Endothelial cell of umbilical vein (primary cell): ENCODE measurements around the gene TRNT1. TPM values are rescaled to one million over a fixed set of nuclear protein-coding genes. Genes with fewer than 3 reads are reported as not detected.

Experiments used
- BruUV-seq: library from RNA; stranded (reverse); fragments of 400-500 nt; replicated peaks from 2 replicates; lab custom pipeline; 2021; lab: Mats Ljungman, UMichigan
- CTCF ChIA-PET: fragments of 300-600, 350-600 bp; sonication (Branson Sonifier 250); formaldehyde crosslinking; loops from one replicate; lab custom pipeline; 2021; ENCODE audit warnings: antibody characterized with exemption, inconsistent platforms; lab: Charles Lee
- POLR2A ChIA-PET: fragments of 300-600, 350-600 bp; sonication (Branson Sonifier 250); formaldehyde crosslinking; loops from one replicate; lab custom pipeline; 2021; ENCODE audit warnings: antibody characterized with exemption, inconsistent platforms; lab: Charles Lee
- DNase-seq: peaks from one replicate; pipeline ENCODE4 v3.0.0-alpha.2; 2011; ENCODE audit warnings: low read depth, low spot score
- FAIRE-seq: peaks from 2 replicates; lab custom pipeline; 2011; peaks lifted over from hg19 to GRCh38; lab: Jason Lieb, UNC
- H2AFZ ChIP-seq: 2 replicates; pipeline ENCODE4 v1.6.0; 2012; ENCODE audit warnings: low read depth, low read length, control low read depth, inconsistent platforms
- H3K27ac ChIP-seq: 2 replicates; pipeline ENCODE4 v1.5.1; 2011; ENCODE audit warnings: low read depth, mild to moderate bottlenecking, control low read depth, low read length, moderate library complexity; ENCODE audit not compliant: insufficient read depth
- H3K27me3 ChIP-seq, 2 experiments: 2 replicates each; pipeline versions ENCODE4 v1.6.0 to v1.6.1; 2011; ENCODE audit warnings: low read length in 2 of 2, mixed read lengths in 1 of 2; ENCODE audit not compliant: control insufficient read depth in 2 of 2, insufficient read depth in 2 of 2
- H3K36me3 ChIP-seq, 2 experiments: 2 replicates in 1 of 2; 3 replicates in 1 of 2; pipeline ENCODE4 v1.5.1; 2011; ENCODE audit warnings: low read length in 2 of 2, mild to moderate bottlenecking in 1 of 2, moderate library complexity in 1 of 2; ENCODE audit not compliant: control insufficient read depth in 2 of 2, insufficient read depth in 2 of 2; ENCODE audit errors: extremely low read depth in 1 of 2
- H3K4me1 ChIP-seq: 3 replicates; pipeline ENCODE4 v1.5.1; 2011; ENCODE audit warnings: mild to moderate bottlenecking, low read length; ENCODE audit not compliant: control insufficient read depth, insufficient read depth; ENCODE audit errors: extremely low read depth
- H3K4me2 ChIP-seq: 2 replicates; pipeline ENCODE4 v1.6.1; 2011; ENCODE audit warnings: low read length, control low read depth, mixed read lengths; ENCODE audit not compliant: insufficient read depth
- H3K4me3 ChIP-seq, 3 experiments: fragments of 200-600 bp in 1 of 3; sonication (generic), shearing (Covaris generic) in 1 of 3; replicated peaks in 1 of 3; 2 replicates each; pipeline ENCODE4 v1.5.1; 2011 to 2016; ENCODE audit warnings: control low read depth in 3 of 3, low read length in 3 of 3, mild to moderate bottlenecking in 2 of 3, inconsistent platforms in 1 of 3, low read depth in 1 of 3, moderate library complexity in 1 of 3; ENCODE audit not compliant: insufficient read depth in 1 of 3
- H3K79me2 ChIP-seq: 2 replicates; pipeline ENCODE4 v1.6.0; 2012; ENCODE audit warnings: low read length, inconsistent platforms; ENCODE audit not compliant: control insufficient read depth, insufficient read depth
- H3K9ac ChIP-seq: replicated peaks from 2 replicates; pipeline ENCODE3; 2011; ENCODE audit warnings: low read length, control low read depth; ENCODE audit not compliant: insufficient read depth; ENCODE audit errors: extremely low read depth
- H3K9me1 ChIP-seq: replicated peaks from 3 replicates; pipeline ENCODE4 v1.6.0; 2011; ENCODE audit warnings: mild to moderate bottlenecking, low read length; ENCODE audit not compliant: control insufficient read depth, insufficient read depth; ENCODE audit errors: extremely low read depth
- H3K9me3 ChIP-seq: replicated peaks from 2 replicates; pipeline ENCODE4 v1.5.1; 2012; ENCODE audit warnings: low read length, inconsistent platforms; ENCODE audit not compliant: control insufficient read depth, insufficient read depth
- H4K20me1 ChIP-seq: replicated peaks from 2 replicates; pipeline ENCODE3; 2011; ENCODE audit warnings: mild to moderate bottlenecking, low read length; ENCODE audit not compliant: control insufficient read depth, insufficient read depth; ENCODE audit errors: extremely low read depth
- EZH2 ChIP-seq: IDR thresholded peaks from 2 replicates; pipeline ENCODE4 v1.6.1; 2012; ENCODE audit warnings: borderline replicate concordance, low read depth, mild to moderate bottlenecking, moderate library complexity, low read length, inconsistent platforms; ENCODE audit not compliant: severe bottlenecking
- FOS ChIP-seq: IDR thresholded peaks from 2 replicates; pipeline ENCODE4 v1.6.1; 2011; ENCODE audit warnings: mild to moderate bottlenecking, low read length, moderate library complexity, borderline replicate concordance; ENCODE audit not compliant: insufficient read depth
- GATA2 ChIP-seq: IDR thresholded peaks from 2 replicates; pipeline ENCODE4 v1.7.0; 2011; ENCODE audit warnings: low read depth, mild to moderate bottlenecking, moderate library complexity, mixed read lengths, low read length; ENCODE audit not compliant: insufficient read length, insufficient read depth
- JUN ChIP-seq: IDR thresholded peaks from 2 replicates; pipeline ENCODE4 v1.6.1; 2011; ENCODE audit warnings: borderline replicate concordance, low read depth; ENCODE audit not compliant: insufficient read length, insufficient read depth
- MYC ChIP-seq: IDR thresholded peaks from one replicate; pipeline ENCODE4 v1.6.1; 2011; ENCODE audit warnings: mild to moderate bottlenecking, low read depth, low read length
- POLR2A ChIP-seq: IDR thresholded peaks from 2 replicates; pipeline ENCODE4 v1.6.1; 2012; ENCODE audit warnings: low read depth, mild to moderate bottlenecking, control low read depth, low read length
- dilution Hi-C: fragments of 300-500 bp; cut with MboI; formaldehyde crosslinking; loops from one replicate; pipeline ENCODE4 v1.15.0; 2019; ENCODE audit warnings: low sequenced_read_pairs; ENCODE audit not compliant: extremely low pct_ligation_motif_present
- intact Hi-C: fragments of 100-400 bp; cut with micrococcal nuclease; formaldehyde crosslinking; loops from one replicate; pipeline ENCODE4 v1.10.0; 2022
- polyA plus RNA-seq, 4 experiments: library from polyadenylated mRNA; depleted of rRNA in 3 of 4; stranded (reverse) in 3 of 4; unstranded in 1 of 4; fragments of >200 nt; gene quantifications; 2 replicates each; pipeline versions ENCODE4 v1.2.1 to v1.2.3, GENCODE V29; 2011 to 2012; ENCODE audit warnings: missing spikeins in 1 of 4
- total RNA-seq: library from RNA; stranded (reverse); gene quantifications from 2 replicates; pipeline ENCODE4 v1.2.3, GENCODE V29; 2021
- TF ChIP-seq, protein P1 (sequence below): IDR thresholded peaks from 2 replicates; pipeline ENCODE4 v1.6.1; 2011; ENCODE audit not compliant: insufficient read depth, insufficient read length

TRNT1 gene
- total and polyA plus RNA-seq, 2 donors (not counting 3 experiments of a cell fraction or from before 2014, with no cell fraction given) = 4.6 to 21.3 TPM

DNA sequence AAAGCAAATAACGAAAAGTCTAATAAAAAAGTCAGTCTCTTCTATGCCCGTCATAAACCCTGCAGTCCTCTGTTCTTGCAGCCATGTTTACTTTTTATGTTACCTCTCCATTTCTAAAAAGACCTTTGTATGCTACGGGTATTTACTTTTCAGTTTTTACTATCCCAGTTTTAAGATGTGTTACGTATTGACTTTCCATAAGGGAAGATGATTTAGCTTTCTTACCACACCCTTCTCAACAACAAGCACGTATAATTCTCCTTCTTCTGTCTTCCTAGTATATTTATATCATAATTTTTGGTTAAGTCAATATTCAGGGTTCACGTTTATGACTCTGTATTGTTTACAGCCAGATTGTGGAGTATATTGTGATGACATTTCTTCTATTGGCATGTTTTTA lies 10.8 kb downstream of the TRNT1 start:
- Histone ChIP-seq H3K4me2 (no peak overlapping the region), H3K9me1 (no peaks in the 10 kb centered on the region), H3K9ac (no peak overlapping the region), H3K9me3 (no peaks in the 10 kb centered on the region), H3K27ac (no peak overlapping the region), H2AFZ (no peak overlapping the region), H3K4me3 (no peak overlapping the region), H3K4me1 (no peaks in the 10 kb centered on the region), H3K79me2 (peaks cover 39% of the 10 kb centered on the region), H3K27me3 (no peaks in the 10 kb centered on the region), H3K36me3 (peaks cover 6 to 7% of the 10 kb centered on the region in 2 experiments), H4K20me1 (no peaks in the 10 kb centered on the region)
- DNase-seq (no peak), FAIRE-seq (no peak)
- dilution Hi-C loops = no loop called here
- BruUV-seq = no TSS peak
- intact Hi-C loops = no loop called here
- CTCF ChIA-PET = no interaction called here
- POLR2A ChIA-PET = no interaction called here
- TF ChIP-seq FOS = no peak
- no peak for TF ChIP-seq POLR2A
- TF ChIP-seq GATA2 = no peak
- no peak for TF ChIP-seq EZH2
- TF ChIP-seq MYC = no peak
- TF ChIP-seq, protein P1, sequence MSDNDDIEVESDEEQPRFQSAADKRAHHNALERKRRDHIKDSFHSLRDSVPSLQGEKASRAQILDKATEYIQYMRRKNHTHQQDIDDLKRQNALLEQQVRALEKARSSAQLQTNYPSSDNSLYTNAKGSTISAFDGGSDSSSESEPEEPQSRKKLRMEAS = no peak

DNA sequence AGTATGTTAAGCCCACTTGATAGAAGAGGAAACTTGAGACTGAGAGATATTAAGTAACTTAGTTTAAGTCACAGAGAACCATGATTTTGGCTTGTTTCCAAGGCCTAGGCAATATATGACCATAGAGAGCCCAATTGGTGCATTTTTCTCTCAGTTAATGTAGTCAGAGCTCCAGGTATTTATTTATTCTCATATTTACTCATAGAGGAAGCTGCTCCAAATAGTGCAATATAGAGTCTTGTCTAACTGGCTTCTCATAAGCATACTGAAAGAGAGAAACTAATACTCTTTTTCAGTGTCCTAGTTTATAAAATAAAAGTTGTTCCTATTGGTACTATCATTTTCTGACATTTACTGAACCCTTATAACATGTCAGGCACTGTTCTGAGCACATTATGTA lies 15.2 kb downstream of the TRNT1 start:
- Histone ChIP-seq H2AFZ (no peak overlapping the region), H3K9me1 (no peaks in the 10 kb centered on the region), H4K20me1 (no peaks in the 10 kb centered on the region), H3K79me2 (peaks cover 6% of the 10 kb centered on the region), H3K36me3 (peaks cover 6 to 12% of the 10 kb centered on the region in 2 experiments), H3K9me3 (no peaks in the 10 kb centered on the region), H3K9ac (no peak overlapping the region), H3K27ac (no peak overlapping the region), H3K27me3 (no peaks in the 10 kb centered on the region), H3K4me2 (no peak overlapping the region), H3K4me3 (no peak overlapping the region), H3K4me1 (no peaks in the 10 kb centered on the region)
- ChIA-PET POLR2A (no interaction called here), CTCF (interaction anchor here (1.5 kb wide), 1 partner anchor 9 kb away, joined by 4 read pairs; no protein-coding TSS in a partner anchor)
- TF ChIP-seq GATA2 (no peak), POLR2A (no peak), MYC (no peak), JUN (no peak)
- dilution Hi-C loops = no loop called here
- no TSS peak for BruUV-seq
- DNase-seq (no peak), FAIRE-seq (no peak)
- intact Hi-C loops = no loop called here
